Colonic mucosa (tissue), 4 donors: ENCODE data around the gene RAB27B. TPM values are rescaled to one million over a fixed set of nuclear protein-coding genes. Genes with fewer than 3 reads are reported as not detected.

ENCODE experiments used
- DNase-seq: peaks from one replicate; pipeline ENCODE4 v3.0.0-alpha.2; 2020
- H3K27ac ChIP-seq: fragments of 200-600 bp; one replicate; pipeline ENCODE4 v1.8.0; 2021
- H3K27me3 ChIP-seq: fragments of 200-600 bp; one replicate; pipeline ENCODE4 v1.8.0; 2021
- H3K36me3 ChIP-seq: fragments of 200-600 bp; one replicate; pipeline ENCODE4 v1.8.0; 2021
- H3K4me1 ChIP-seq: fragments of 200-600 bp; one replicate; pipeline ENCODE4 v1.8.0; 2021; ENCODE audit warnings: mild to moderate bottlenecking
- H3K4me3 ChIP-seq: fragments of 200-600 bp; one replicate; pipeline ENCODE4 v1.8.0; 2021
- H3K9ac ChIP-seq, 2 donors: one replicate each; pipeline ENCODE4 v1.7.0; 2013; ENCODE audit warnings: control low read depth in 2 of 2, low read depth in 2 of 2, low read length in 2 of 2
- H3K9me3 ChIP-seq: fragments of 200-600 bp; one replicate; pipeline ENCODE4 v1.8.0; 2021
- CTCF ChIP-seq: fragments of 200-600 bp; IDR thresholded peaks from one replicate; pipeline ENCODE4 v1.8.0; 2022; ENCODE audit warnings: antibody characterized with exemption, mild to moderate bottlenecking
- intact Hi-C: fragments of 100-400 bp; cut with DNase I; formaldehyde crosslinking; loops from one replicate; pipeline ENCODE4 v1.14.1; 2022
- total RNA-seq, 2 donors: library from RNA; stranded (reverse); fragmentation: NEBNext Ultra II Directional in 1 of 2; extraction: Animal tissue kit (Norgen Biotek cat#: 25700) in 1 of 2; gene quantifications; one replicate each; pipeline ENCODE4 v1.2.1, GENCODE V29; 2021
- donor health status: healthy.
- donor health status: DM: no; HTN: no; CAD: no.
- donor health status: DM: no; HTN: no; CAD: no.

RAB27B gene
- total RNA-seq, 2 donors from 2014 or later, result 8.9 to 12.5 TPM

GRCh38 chr18:54856105-54856646 lies 27.9 kb downstream of the RAB27B start:
- Histone ChIP-seq H3K9ac (no peak overlapping the region), H3K4me1 (no peaks in the 10 kb centered on the region), H3K4me3 (no peak overlapping the region), H3K9me3 (no peaks in the 10 kb centered on the region), H3K27me3 (no peaks in the 10 kb centered on the region), H3K27ac (no peak overlapping the region), H3K36me3 (no peaks in the 10 kb centered on the region)
- DNase-seq, result no peak
- intact Hi-C loops, result no loop called here
- no peak for TF ChIP-seq CTCF

- intact Hi-C loops, result no loop called here
- H3K27ac ChIP-seq, result no peak overlapping the region
- H3K4me1 ChIP-seq, result no peaks in the 10 kb centered on the region
- H3K4me3 ChIP-seq, result no peak overlapping the region
- no peaks in the 10 kb centered on the region for H3K36me3 ChIP-seq
- H3K9me3 ChIP-seq, result no peaks in the 10 kb centered on the region
- no peak for TF ChIP-seq CTCF
- H3K27me3 ChIP-seq, result no peaks in the 10 kb centered on the region
- H3K9ac ChIP-seq, result no peak overlapping the region
- DNase-seq, result no peak
Observed at GRCh38 chr18:54857499-54857898, 29.2 kb downstream of the RAB27B start.

DNA sequence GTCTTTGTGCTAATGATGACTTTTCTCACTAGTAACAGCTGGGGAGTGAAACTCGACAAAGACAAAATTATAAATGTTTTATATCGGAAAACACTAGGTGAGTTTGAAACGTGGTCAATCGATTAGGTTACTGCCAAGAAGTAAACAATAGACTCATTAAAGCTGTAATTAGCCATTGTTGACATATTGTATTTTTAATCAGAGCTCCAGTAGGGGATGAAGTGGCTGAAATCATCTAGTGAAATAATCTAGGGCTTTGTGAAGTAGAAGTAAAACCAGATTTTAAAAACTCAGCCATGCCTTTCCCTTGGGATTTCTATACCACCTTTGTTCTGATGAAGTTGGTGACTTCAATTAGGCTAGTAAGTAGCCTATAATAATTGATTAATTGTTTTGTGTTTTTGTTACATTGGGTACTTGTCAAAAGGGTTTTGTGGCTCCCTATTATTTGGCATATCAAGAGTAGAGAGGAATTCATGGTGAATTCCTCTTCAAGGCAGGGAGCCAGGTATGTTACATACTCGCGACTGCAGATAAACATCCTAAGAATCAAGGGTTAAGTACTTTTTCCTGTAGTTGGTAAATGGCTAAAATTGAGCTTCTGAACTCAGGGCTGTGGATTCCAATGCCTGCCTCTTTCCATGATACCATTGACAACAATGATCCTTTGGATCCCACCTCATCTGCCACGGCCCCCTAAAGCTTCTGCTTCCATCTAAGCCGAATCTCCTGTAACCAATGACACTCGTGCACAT lies 31.6 kb downstream of the RAB27B start:
- H3K27ac ChIP-seq, result no peak overlapping the region
- H3K9me3 ChIP-seq, result no peaks in the 10 kb centered on the region
- H3K4me1 ChIP-seq, result no peaks in the 10 kb centered on the region
- H3K4me3 ChIP-seq, result no peak overlapping the region
- no peak for TF ChIP-seq CTCF
- DNase-seq, result no peak
- intact Hi-C loops, result no loop called here
- H3K27me3 ChIP-seq, result no peaks in the 10 kb centered on the region
- H3K9ac ChIP-seq, result no peak overlapping the region
- no peaks in the 10 kb centered on the region for H3K36me3 ChIP-seq

DNA sequence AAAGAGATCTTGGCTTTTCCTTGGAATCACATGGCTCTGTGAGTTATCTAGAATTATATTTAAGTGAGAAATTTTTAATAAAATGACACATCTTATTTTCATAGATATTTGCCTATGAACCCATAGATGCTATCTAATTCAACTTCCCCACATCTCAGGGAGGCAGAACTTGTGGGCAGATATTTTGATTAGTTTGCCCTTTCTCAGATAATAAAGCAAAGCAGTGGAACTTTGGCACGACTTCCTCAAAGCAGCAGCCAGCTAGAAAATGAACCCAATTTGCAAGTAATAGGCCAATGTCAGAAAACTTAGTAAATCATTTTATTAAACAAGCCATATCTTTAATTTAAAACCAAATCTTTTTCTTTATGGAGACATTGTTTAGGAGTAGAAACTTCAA lies 32.7 kb downstream of the RAB27B start:
- Histone ChIP-seq H3K4me1 (no peaks in the 10 kb centered on the region), H3K27me3 (no peaks in the 10 kb centered on the region), H3K36me3 (no peaks in the 10 kb centered on the region), H3K9me3 (no peaks in the 10 kb centered on the region), H3K9ac (no peak overlapping the region), H3K27ac (no peak overlapping the region), H3K4me3 (no peak overlapping the region)
- no peak for TF ChIP-seq CTCF
- no peak for DNase-seq
- intact Hi-C loops, result no loop called here

DNA sequence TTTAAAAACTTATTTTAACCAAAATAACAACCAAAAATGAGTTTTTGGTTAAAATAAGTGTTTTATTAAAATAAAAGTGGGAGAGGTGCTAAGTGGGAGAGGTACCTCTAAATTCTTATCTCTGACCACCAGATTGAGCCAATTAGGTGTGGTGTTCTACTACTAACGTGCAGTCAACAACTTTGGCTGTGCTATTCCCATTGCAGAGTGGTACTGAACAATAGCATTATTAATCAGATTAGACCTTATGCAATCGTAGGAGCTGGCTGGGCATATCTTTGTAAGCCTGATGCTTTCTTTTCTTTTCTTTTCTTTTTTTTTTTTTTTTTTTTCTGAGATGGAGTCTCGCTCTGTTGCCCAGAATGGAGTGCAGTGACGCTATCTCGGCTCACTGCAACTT lies 38.9 kb downstream of the RAB27B start:
- H3K36me3 ChIP-seq, result no peaks in the 10 kb centered on the region
- H3K4me1 ChIP-seq, result no peaks in the 10 kb centered on the region
- no peak for TF ChIP-seq CTCF
- H3K27me3 ChIP-seq, result no peaks in the 10 kb centered on the region
- no peak overlapping the region for H3K4me3 ChIP-seq
- no peaks in the 10 kb centered on the region for H3K9me3 ChIP-seq
- no peak overlapping the region for H3K9ac ChIP-seq
- intact Hi-C loops, result no loop called here
- H3K27ac ChIP-seq, result no peak overlapping the region
- no peak for DNase-seq
